AG04450 (cell line): ENCODE results near the gene SLC4A1. TPM values are rescaled to one million over a fixed set of nuclear protein-coding genes. Genes with fewer than 3 reads are reported as not detected.

Experiments
- CTCF ChIA-PET: fragments of 300-600, 350-600 bp; formaldehyde crosslinking; extraction: SDS; loops from one replicate; lab custom pipeline; 2022; ENCODE audit warnings: antibody characterized with exemption, inconsistent platforms; lab: Charles Lee
- POLR2A ChIA-PET: fragments of 350-600 bp; formaldehyde crosslinking; extraction: SDS; loops from one replicate; lab custom pipeline; 2021; ENCODE audit warnings: antibody characterized with exemption, inconsistent platforms; lab: Yijun Ruan, JAX
- DNase-seq: peaks from one replicate; pipeline ENCODE4 v3.0.0-alpha.2; 2011; ENCODE audit warnings: low read depth, low spot score
- H3K27ac ChIP-seq: one replicate; pipeline ENCODE4 v1.5.1; 2012; ENCODE audit warnings: low read depth, low read length, control low read depth
- H3K27me3 ChIP-seq: one replicate; pipeline ENCODE4 v1.6.0; 2012; ENCODE audit warnings: low read length; ENCODE audit not compliant: control insufficient read depth, insufficient read depth
- H3K4me3 ChIP-seq: 2 replicates; pipeline ENCODE4 v1.5.1; 2011; ENCODE audit warnings: mild to moderate bottlenecking, low read depth, low read length, control low read depth
- H3K9me3 ChIP-seq: 2 replicates; pipeline ENCODE4 v1.5.1; 2012; ENCODE audit warnings: low read length; ENCODE audit not compliant: control insufficient read depth, insufficient read depth
- polyA plus RNA-seq: library from polyadenylated mRNA; depleted of rRNA; stranded (reverse); fragments of >200 nt; gene quantifications from 2 replicates; pipeline ENCODE4 v1.2.3, GENCODE V29; 2011
- TF ChIP-seq, protein P1 (sequence below): IDR thresholded peaks from 2 replicates; pipeline ENCODE4 v1.5.1; 2011; ENCODE audit warnings: low read depth, low read length, control low read depth, inconsistent platforms

The SLC4A1 gene
- polyA plus RNA-seq, 1 experiment, result not detected

DNA sequence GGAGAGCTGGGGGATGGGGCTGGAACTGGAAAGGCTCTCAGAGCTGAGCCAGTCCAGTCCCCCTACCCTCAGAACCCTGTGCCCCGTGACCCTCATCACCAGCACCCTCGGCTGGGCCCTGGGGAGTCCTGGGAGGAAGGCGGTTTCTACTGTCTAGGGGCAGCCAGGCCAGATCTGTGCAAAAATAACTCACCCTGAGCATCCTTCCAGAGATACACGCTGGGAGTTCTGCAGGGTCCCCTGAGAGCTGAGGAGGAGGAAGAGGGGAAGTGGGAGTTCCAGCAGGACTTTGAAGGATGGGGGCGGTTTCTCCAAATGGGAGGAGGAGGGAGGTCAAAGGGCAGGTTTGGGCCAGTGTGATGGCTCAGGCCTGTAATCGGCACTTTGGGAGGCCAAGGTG, 5.0 kb upstream of the SLC4A1 start:
- Histone ChIP-seq H3K9me3 (no peaks in the 10 kb centered on the region), H3K27ac (no peak overlapping the region), H3K4me3 (no peak overlapping the region), H3K27me3 (peaks cover 31% of the 10 kb centered on the region)
- no peak for DNase-seq
- TF ChIP-seq, protein P1, sequence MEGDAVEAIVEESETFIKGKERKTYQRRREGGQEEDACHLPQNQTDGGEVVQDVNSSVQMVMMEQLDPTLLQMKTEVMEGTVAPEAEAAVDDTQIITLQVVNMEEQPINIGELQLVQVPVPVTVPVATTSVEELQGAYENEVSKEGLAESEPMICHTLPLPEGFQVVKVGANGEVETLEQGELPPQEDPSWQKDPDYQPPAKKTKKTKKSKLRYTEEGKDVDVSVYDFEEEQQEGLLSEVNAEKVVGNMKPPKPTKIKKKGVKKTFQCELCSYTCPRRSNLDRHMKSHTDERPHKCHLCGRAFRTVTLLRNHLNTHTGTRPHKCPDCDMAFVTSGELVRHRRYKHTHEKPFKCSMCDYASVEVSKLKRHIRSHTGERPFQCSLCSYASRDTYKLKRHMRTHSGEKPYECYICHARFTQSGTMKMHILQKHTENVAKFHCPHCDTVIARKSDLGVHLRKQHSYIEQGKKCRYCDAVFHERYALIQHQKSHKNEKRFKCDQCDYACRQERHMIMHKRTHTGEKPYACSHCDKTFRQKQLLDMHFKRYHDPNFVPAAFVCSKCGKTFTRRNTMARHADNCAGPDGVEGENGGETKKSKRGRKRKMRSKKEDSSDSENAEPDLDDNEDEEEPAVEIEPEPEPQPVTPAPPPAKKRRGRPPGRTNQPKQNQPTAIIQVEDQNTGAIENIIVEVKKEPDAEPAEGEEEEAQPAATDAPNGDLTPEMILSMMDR, result no peak
- CTCF ChIA-PET, result no interaction called here
- POLR2A ChIA-PET, result no interaction called here

DNA sequence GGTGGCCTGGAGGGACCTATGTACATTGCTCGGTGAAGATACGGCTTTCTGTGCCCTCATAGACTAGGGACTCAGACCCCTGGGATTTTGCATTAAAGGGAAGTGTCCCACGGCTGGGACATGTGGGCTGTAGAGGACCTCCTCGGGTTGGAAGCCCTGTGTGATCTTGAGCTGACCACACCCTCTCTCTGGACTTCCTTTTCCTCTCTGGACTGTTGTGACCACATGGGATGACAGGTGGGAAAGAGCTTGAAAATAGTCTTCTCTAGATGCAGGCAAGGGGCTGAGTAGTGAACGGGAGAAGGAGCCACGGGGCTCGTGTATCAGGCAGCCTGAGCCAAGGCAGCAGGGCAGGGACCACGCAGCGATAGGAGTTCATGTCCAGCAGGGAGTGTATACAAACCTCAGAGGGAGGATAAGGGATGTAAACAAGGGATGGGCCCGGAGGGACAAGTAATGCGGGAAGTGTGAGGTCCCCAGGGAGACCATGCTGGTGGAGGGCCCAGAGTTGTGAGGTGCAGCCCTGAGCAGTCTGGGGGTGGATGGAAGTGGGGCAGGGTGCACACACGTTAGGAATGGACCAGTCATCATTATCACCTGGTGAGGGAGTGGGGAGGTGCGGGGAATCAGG, 4.5 kb upstream of the SLC4A1 start:
- ChIA-PET POLR2A (no interaction called here), CTCF (no interaction called here)
- TF ChIP-seq, protein P1, result no peak
- peaks cover 34% of the 10 kb centered on the region for H3K27me3 ChIP-seq
- no peak overlapping the region for H3K4me3 ChIP-seq
- no peaks in the 10 kb centered on the region for H3K9me3 ChIP-seq
- H3K27ac ChIP-seq, result no peak overlapping the region
- no peak for DNase-seq

DNA sequence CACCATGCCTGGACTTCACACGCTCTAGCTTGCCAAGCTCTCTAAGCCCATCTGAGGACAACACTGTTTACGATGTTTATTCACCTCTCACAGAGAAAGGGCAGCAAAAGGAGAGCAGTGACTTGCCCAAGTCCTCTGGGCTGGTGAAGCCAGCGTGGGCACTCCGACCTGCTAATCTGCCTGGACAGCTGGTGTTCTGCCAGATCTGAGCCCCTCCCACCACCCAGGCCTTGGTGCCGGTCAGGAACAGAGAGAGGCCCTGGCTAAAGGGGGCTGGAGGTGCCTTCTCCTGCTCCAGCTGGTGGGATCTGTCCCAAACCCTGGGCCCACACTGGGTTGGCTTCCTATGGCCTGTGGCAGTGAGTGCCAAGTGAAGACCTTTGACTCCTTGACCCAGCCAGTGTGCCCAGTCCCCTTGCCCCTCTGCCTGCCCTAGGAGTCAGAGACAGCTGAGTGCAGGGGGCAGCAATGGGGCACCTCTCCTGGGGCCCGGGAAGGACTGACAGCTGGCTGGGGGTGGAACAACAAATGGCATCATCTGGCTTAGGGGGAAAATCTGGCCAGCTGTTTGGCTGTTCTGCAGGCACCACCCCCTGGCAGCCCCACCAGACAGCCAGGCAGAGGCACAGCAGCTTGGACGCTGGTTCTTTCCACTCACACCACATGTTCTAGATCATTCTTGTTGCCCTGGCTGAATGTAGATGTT, 1.8 kb upstream of the SLC4A1 start:
- CTCF ChIA-PET, result no interaction called here
- Histone ChIP-seq H3K4me3 (no peak overlapping the region), H3K9me3 (no peaks in the 10 kb centered on the region), H3K27me3 (peaks cover 41% of the 10 kb centered on the region), H3K27ac (no peak overlapping the region)
- DNase-seq, result no peak
- POLR2A ChIA-PET, result no interaction called here
- TF ChIP-seq, protein P1, result no peak

DNA sequence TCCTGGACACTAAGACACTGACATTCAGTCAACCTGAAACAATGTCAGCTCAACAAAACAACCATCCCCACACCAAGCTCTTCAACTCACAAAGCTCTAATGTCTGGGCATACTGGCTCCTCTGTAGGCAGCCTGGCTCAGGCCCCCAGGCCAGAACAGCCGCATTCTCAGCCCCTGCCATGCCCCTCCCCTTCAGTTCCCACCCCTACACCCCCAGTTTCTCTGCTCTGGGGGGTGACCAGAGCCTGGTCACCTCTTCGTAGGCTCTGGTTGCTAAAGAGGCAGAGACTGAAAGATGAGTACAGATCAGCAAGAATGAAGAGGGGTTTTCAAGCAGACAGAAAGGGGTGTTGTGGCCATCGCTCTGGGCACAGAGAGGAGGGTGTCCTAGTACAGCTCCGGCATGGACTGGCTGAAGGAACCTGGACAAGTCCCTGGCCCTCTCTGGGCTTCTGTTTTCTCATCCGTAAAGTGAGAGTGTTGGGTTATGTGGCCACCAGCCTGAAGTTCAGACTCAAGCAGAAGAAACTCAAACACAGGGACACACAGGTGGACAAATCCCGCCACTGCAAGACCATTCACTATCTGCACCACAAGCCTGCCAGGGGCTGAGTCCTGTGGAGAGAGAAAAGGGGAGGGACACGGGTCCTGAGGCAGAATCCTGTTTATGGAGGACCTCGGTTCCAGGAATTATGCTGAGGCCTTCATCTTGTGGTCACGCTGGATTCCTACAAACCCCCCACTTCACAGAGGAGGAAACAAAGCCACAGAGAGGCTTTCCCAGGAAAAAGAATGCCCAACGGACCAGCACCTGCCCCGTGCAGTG, 987 bp upstream of the SLC4A1 start:
- POLR2A ChIA-PET, result no interaction called here
- TF ChIP-seq, protein P1, result no peak
- no peaks in the 10 kb centered on the region for H3K9me3 ChIP-seq
- CTCF ChIA-PET, result interaction anchor here (0.5 kb wide), 1 partner anchor 1322 kb away, joined by 3 read pairs; no protein-coding TSS in a partner anchor
- DNase-seq, result no peak
- no peak overlapping the region for H3K27ac ChIP-seq
- H3K27me3 ChIP-seq, result peaks cover 39% of the 10 kb centered on the region
- H3K4me3 ChIP-seq, result no peak overlapping the region

DNA sequence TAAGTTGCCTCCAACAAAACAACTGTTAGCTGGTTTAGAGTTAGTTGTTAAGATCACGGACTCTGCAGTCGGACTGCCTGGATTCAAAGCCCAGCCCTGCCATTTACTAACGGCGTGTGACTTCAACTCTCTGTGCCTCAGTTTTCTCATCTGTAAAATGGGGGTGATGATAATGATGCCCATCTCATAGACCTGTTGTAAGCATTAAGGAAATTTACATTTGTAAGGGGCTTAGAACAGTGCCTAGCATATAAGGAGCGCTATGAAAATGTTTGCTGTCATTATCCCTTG, 825 bp downstream of the SLC4A1 start:
- no peak for DNase-seq
- Histone ChIP-seq H3K27ac (no peak overlapping the region), H3K27me3 (peaks cover 35% of the 10 kb centered on the region), H3K9me3 (no peaks in the 10 kb centered on the region), H3K4me3 (no peak overlapping the region)
- POLR2A ChIA-PET, result no interaction called here
- CTCF ChIA-PET, result no interaction called here
- TF ChIP-seq, protein P1, result no peak
